ENCODE results near the gene NVL. TPM values are rescaled to one million over a fixed set of nuclear protein-coding genes. Genes with fewer than 3 reads are reported as not detected.

Gene NVL
- total and polyA plus RNA-seq, 2 of the 4 experiments (the other 2 are of a cell fraction) = 16.5 to 18.4 TPM

- intact Hi-C loops (cut with micrococcal nuclease) (no loop called here), in situ Hi-C loops (cut with MboI; ENCODE audit: low sequenced_read_pairs) (loop anchor here (5.0 kb wide), 1 partner anchor 217 kb away; the partner anchor contains the start of gene FBXO28), dilution Hi-C loops (cut with HindIII; ENCODE audit: low sequenced_read_pairs, unreplicated experiment) (no loop called here)
- H2BK20ac ChIP-seq (ENCODE audit: low read depth, low read length) = no peak overlapping the region
- H3K36me3 ChIP-seq (ENCODE audit: control insufficient read depth, insufficient read depth, low read length) = no peaks in the 10 kb centered on the region
- H2BK120ac ChIP-seq (ENCODE audit: low read depth, low read length) = peak overlapping the region; percentile 98; the same call in 1 of the 2 replicates
- no peaks in the 10 kb centered on the region for H3K9me1 ChIP-seq (ENCODE audit: insufficient read depth, low read length)
- peak overlapping the region; percentile 83 to 94 for H4K8ac ChIP-seq (ENCODE audit: low read depth in 2 of 2, low read length in 2 of 2)
- peak overlapping the region; percentile 66; the same call in 1 of the 2 replicates for H3K23ac ChIP-seq (ENCODE audit: low read depth, low read length)
- no peak for ATAC-seq (ENCODE audit: low read depth)
- no peak overlapping the region for H2BK15ac ChIP-seq (ENCODE audit: low read depth, low read length)
- H4K91ac ChIP-seq (ENCODE audit: insufficient read depth, low read depth, low read length) = 0 out of 2 replicates have a peak overlapping the region, but pooled peaks have one; percentile 69
- H2AK9ac ChIP-seq (replicated peaks; ENCODE audit: low read depth, low read length, poor library complexity) = peak overlapping the region; percentile 81
- CTCF ChIA-PET = interaction anchor here (1.1 kb wide), 1 partner anchor 139 kb away, joined by 3 read pairs; no protein-coding TSS in a partner anchor
- H2BK5ac ChIP-seq (ENCODE audit: low read depth, low read length, poor library complexity, severe bottlenecking) = no peak overlapping the region
- peak overlapping the region; percentile 95 for H3K27ac ChIP-seq (ENCODE audit: insufficient read depth, low read length)
- no peaks in the 10 kb centered on the region; the same call in 1 of the 2 replicates for H3K4me1 ChIP-seq (ENCODE audit: control insufficient read depth, insufficient read depth, low read length)
- WGBS, 2 experiments (ENCODE audit: extremely low coverage in 2 of 2, insufficient read length in 1 of 2) = no CpG with 5 or more reads among the region's 7 CpGs
- peak overlapping the region; percentile 81 for H3K4ac ChIP-seq (ENCODE audit: low read depth, low read length)
- no peaks in the 10 kb centered on the region; the same call in 1 of the 2 replicates for H4K20me1 ChIP-seq (ENCODE audit: insufficient read depth, low read length)
- POLR2A ChIA-PET (ENCODE audit: unreplicated experiment) = no interaction called here
- no peak for TF ChIP-seq RAD21 (IDR thresholded peaks at IDR 0.05; ENCODE audit: low read length)
- TF ChIP-seq RCOR1 (IDR thresholded peaks at IDR 0.05; ENCODE audit: insufficient replicate concordance, low read length) = no peak
- TF ChIP-seq SMC3 (IDR thresholded peaks at IDR 0.05; ENCODE audit: low read depth, low read length) = no peak
- no peak for TF ChIP-seq FOS (IDR thresholded peaks at IDR 0.05; ENCODE audit: low read depth, low read length)
- no peak for TF ChIP-seq MXI1 (IDR thresholded peaks at IDR 0.05; ENCODE audit: borderline replicate concordance, low read depth, low read length)
- no peak for TF ChIP-seq POLR2A (IDR thresholded peaks at IDR 0.05; ENCODE audit: low read depth, low read length)
- no peak for TF ChIP-seq CEBPB (IDR thresholded peaks at IDR 0.05; ENCODE audit: low read depth, low read length)
- TF ChIP-seq RFX5 (IDR thresholded peaks at IDR 0.05; ENCODE audit: low read depth, low read length) = no peak
- TF ChIP-seq MAFK (IDR thresholded peaks at IDR 0.05; ENCODE audit: low read depth, low read length) = no peak
- TF ChIP-seq CHD1 (IDR thresholded peaks at IDR 0.05; ENCODE audit: low read depth, low read length) = no peak
- no peak for TF ChIP-seq NFE2L2 (IDR thresholded peaks at IDR 0.05; ENCODE audit: low read depth, low read length)
- no peak for TF ChIP-seq BHLHE40 (IDR thresholded peaks at IDR 0.05; ENCODE audit: low read depth, low read length)
- TF ChIP-seq MAZ (IDR thresholded peaks at IDR 0.05; ENCODE audit: borderline replicate concordance, low read depth, low read length) = no peak
- no peak for TF ChIP-seq CTCF (conservative IDR thresholded peaks at IDR 0.05; ENCODE audit: low read depth, low read length)
- TF ChIP-seq, protein P1, sequence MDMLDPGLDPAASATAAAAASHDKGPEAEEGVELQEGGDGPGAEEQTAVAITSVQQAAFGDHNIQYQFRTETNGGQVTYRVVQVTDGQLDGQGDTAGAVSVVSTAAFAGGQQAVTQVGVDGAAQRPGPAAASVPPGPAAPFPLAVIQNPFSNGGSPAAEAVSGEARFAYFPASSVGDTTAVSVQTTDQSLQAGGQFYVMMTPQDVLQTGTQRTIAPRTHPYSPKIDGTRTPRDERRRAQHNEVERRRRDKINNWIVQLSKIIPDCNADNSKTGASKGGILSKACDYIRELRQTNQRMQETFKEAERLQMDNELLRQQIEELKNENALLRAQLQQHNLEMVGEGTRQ (IDR thresholded peaks at IDR 0.05; ENCODE audit: low read depth, low read length) = no peak
- no peak for TF ChIP-seq ELK1 (IDR thresholded peaks at IDR 0.05; ENCODE audit: borderline replicate concordance, low read depth, low read length)
- no peaks in the 10 kb centered on the region for H3K27me3 ChIP-seq (ENCODE audit: control insufficient read depth, insufficient read depth, low read length)
- no TSS peak for BruUV-seq (replicated peaks)
- peak overlapping the region; percentile 88 for H3K9ac ChIP-seq (ENCODE audit: low read depth, low read length)
- H2AK5ac ChIP-seq (ENCODE audit: low read depth, low read length) = peak overlapping the region; percentile 75; the same call in 1 of the 2 replicates
- peak; percentile 0 for DNase-seq
- H3K56ac ChIP-seq (ENCODE audit: extremely low read depth, insufficient read depth, low read length) = peak overlapping the region; percentile 97; the same call in 1 of the 2 replicates
- H3K4me3 ChIP-seq (ENCODE audit: insufficient read depth, low read depth, low read length) = peak overlapping the region; percentile 70
- H3K14ac ChIP-seq (replicated peaks; ENCODE audit: low read depth, low read length) = peak overlapping the region; percentile 66
- H3K79me1 ChIP-seq (ENCODE audit: low read depth in 1 of 2, low read length in 2 of 2) = peaks cover 14 to 30% of the 10 kb centered on the region in 2 experiments
- H3K4me2 ChIP-seq (ENCODE audit: low read depth, low read length) = peak overlapping the region; percentile 71
- H3K18ac ChIP-seq (ENCODE audit: low read depth, low read length) = no peak overlapping the region
- peak overlapping the region; percentile 24 for H4K5ac ChIP-seq (ENCODE audit: low read depth, low read length)
- no peaks in the 10 kb centered on the region for H3K9me3 ChIP-seq (ENCODE audit: control insufficient read depth, insufficient read depth, low read length)
- peak overlapping the region; percentile 97 for H2AFZ ChIP-seq (replicated peaks; ENCODE audit: low read length, poor library complexity)
Observed at GRCh38 chr1:224329484-224329841, 509 bp downstream of the NVL start.

All from IMR-90 (cell line).